ENCODE results near the gene GPR139. TPM values are rescaled to one million over a fixed set of nuclear protein-coding genes. Genes with fewer than 3 reads are reported as not detected.

The GPR139 gene
- total and polyA plus RNA-seq, 2 donors from 2014 or later = not detected

DNA sequence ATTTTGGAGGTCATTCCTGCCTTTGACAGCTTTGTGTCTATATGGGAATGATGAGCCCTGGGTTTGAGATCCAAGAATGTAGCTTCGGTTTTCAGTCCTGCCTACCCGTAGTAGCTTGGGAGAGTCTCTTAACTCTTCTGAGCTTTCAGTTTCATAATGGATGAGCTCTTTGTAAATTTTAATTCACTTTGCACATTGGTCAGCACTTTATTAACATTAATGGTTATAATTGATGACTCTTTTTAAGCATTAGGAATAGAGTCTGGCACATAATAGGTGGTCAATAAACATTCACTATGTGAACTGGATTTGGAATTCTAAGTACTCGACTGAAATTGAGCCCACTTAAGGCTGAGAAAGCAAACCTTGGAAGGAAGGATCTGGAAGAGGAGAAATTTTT, 17.3 kb downstream of the GPR139 start:
- no peaks in the 10 kb centered on the region for H3K4me1 ChIP-seq (ENCODE audit: control insufficient read depth in 2 of 3, insufficient read depth in 2 of 3, low read depth in 1 of 3, low read length in 3 of 3)
- H3K27me3 ChIP-seq (ENCODE audit: control insufficient read depth, insufficient read depth, low read length) = no peaks in the 10 kb centered on the region
- FAIRE-seq (no peak), DNase-seq (no peak)
- H3K36me3 ChIP-seq (ENCODE audit: control insufficient read depth in 2 of 3, insufficient read depth in 3 of 3, low read length in 3 of 3) = no peaks in the 10 kb centered on the region
- intact Hi-C loops (cut with DNase I) = no loop called here
- H3K9ac ChIP-seq (ENCODE audit: low read length in 3 of 3) = no peak overlapping the region
- no peak overlapping the region for H3K4me3 ChIP-seq (ENCODE audit: low read length in 3 of 3)
- no peaks in the 10 kb centered on the region for H3K9me3 ChIP-seq (ENCODE audit: control insufficient read depth in 2 of 3, insufficient read depth in 1 of 3, low read length in 3 of 3)
- TF ChIP-seq, protein P1, sequence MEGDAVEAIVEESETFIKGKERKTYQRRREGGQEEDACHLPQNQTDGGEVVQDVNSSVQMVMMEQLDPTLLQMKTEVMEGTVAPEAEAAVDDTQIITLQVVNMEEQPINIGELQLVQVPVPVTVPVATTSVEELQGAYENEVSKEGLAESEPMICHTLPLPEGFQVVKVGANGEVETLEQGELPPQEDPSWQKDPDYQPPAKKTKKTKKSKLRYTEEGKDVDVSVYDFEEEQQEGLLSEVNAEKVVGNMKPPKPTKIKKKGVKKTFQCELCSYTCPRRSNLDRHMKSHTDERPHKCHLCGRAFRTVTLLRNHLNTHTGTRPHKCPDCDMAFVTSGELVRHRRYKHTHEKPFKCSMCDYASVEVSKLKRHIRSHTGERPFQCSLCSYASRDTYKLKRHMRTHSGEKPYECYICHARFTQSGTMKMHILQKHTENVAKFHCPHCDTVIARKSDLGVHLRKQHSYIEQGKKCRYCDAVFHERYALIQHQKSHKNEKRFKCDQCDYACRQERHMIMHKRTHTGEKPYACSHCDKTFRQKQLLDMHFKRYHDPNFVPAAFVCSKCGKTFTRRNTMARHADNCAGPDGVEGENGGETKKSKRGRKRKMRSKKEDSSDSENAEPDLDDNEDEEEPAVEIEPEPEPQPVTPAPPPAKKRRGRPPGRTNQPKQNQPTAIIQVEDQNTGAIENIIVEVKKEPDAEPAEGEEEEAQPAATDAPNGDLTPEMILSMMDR (IDR thresholded peaks at IDR 0.05; ENCODE audit: borderline replicate concordance, extremely low read depth, insufficient read depth) = no peak
- no peak overlapping the region for H3K27ac ChIP-seq (ENCODE audit: low read depth in 2 of 2, low read length in 2 of 2)

DNA sequence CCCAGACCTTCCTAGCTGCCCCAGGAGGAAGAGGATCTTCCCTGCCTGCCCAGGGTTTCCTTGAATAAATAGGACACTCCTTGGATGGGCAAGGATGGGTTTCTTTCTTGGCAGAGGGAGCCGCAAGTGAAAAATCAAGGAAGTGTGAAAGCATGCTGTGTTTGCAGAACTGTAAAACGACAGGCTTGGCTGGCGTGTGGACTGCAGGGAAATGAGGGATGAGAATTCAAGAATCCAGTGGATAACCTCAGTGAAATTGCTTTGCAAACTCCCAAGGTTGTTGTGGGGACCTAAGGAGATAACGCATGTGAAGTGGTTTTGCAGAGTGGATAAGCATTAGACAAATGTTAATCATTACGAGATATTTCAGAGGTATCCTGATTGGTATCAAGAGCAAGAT, 20.4 kb downstream of the GPR139 start:
- no peaks in the 10 kb centered on the region for H3K9me3 ChIP-seq (ENCODE audit: control insufficient read depth in 2 of 3, insufficient read depth in 1 of 3, low read length in 3 of 3)
- no peak for FAIRE-seq
- TF ChIP-seq, protein P1 (IDR thresholded peaks at IDR 0.05; ENCODE audit: borderline replicate concordance, extremely low read depth, insufficient read depth) = no peak
- no peaks in the 10 kb centered on the region for H3K36me3 ChIP-seq (ENCODE audit: control insufficient read depth in 2 of 3, insufficient read depth in 3 of 3, low read length in 3 of 3)
- H3K4me3 ChIP-seq (ENCODE audit: low read length in 3 of 3) = no peak overlapping the region
- H3K27me3 ChIP-seq (ENCODE audit: control insufficient read depth, insufficient read depth, low read length) = no peaks in the 10 kb centered on the region
- no peak for DNase-seq
- H3K9ac ChIP-seq (ENCODE audit: low read length in 3 of 3) = no peak overlapping the region
- intact Hi-C loops (cut with DNase I) = no loop called here
- no peak overlapping the region for H3K27ac ChIP-seq (ENCODE audit: low read depth in 2 of 2, low read length in 2 of 2)
- no peaks in the 10 kb centered on the region for H3K4me1 ChIP-seq (ENCODE audit: control insufficient read depth in 2 of 3, insufficient read depth in 2 of 3, low read depth in 1 of 3, low read length in 3 of 3)

DNA sequence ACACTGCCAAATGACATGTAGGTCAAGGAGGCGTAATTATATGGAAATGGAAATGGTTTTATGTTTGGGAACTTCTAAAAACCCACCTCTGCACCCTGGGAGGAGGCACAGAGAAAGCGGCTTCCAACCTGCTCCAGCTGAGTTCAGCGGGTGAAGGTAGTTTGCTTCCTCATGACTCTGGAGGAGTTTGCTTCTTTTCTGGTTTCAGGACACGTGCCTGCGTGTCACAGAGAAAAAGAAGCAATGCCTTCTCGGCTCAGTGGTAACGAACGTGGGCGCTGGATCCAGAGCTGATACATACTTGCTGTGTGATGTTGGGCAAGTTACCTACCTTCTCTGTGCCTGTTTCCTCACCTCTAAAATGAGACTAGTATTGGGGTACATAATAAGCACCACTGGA, 22.1 kb downstream of the GPR139 start:
- no peaks in the 10 kb centered on the region for H3K36me3 ChIP-seq (ENCODE audit: control insufficient read depth in 2 of 3, insufficient read depth in 3 of 3, low read length in 3 of 3)
- H3K9ac ChIP-seq (ENCODE audit: low read length in 3 of 3) = no peak overlapping the region
- no peaks in the 10 kb centered on the region for H3K4me1 ChIP-seq (ENCODE audit: control insufficient read depth in 2 of 3, insufficient read depth in 2 of 3, low read depth in 1 of 3, low read length in 3 of 3)
- H3K27ac ChIP-seq (ENCODE audit: low read depth in 2 of 2, low read length in 2 of 2) = no peak overlapping the region
- H3K4me3 ChIP-seq (ENCODE audit: low read length in 3 of 3) = no peak overlapping the region
- no peaks in the 10 kb centered on the region for H3K9me3 ChIP-seq (ENCODE audit: control insufficient read depth in 2 of 3, insufficient read depth in 1 of 3, low read length in 3 of 3)
- no peak for DNase-seq
- no peak for FAIRE-seq
- TF ChIP-seq, protein P1 (IDR thresholded peaks at IDR 0.05; ENCODE audit: borderline replicate concordance, extremely low read depth, insufficient read depth) = no peak
- H3K27me3 ChIP-seq (ENCODE audit: control insufficient read depth, insufficient read depth, low read length) = no peaks in the 10 kb centered on the region
- intact Hi-C loops (cut with DNase I) = no loop called here

DNA sequence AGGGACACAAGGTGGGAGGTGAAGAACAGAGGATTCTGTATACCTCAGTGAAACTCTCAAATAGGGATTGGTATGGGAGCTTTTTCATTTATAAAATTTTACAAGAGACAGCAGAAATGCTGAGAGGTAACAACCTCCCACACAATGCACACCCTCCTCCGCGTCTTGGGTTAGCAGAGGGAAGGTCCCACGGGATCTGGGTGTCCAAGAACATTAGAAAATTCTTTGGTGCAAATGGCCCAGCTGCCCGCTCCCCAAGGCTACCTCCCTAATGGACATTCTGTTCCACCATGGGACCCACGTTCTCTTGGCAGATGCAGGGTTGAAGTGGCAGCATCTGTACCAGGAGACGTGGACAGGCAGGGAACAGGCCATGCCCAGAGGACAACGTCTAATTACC, 22.5 kb downstream of the GPR139 start:
- H3K27ac ChIP-seq (ENCODE audit: low read depth in 2 of 2, low read length in 2 of 2) = no peak overlapping the region
- H3K36me3 ChIP-seq (ENCODE audit: control insufficient read depth in 2 of 3, insufficient read depth in 3 of 3, low read length in 3 of 3) = no peaks in the 10 kb centered on the region
- no peak for FAIRE-seq
- H3K9ac ChIP-seq (ENCODE audit: low read length in 3 of 3) = no peak overlapping the region
- intact Hi-C loops (cut with DNase I) = no loop called here
- no peaks in the 10 kb centered on the region for H3K9me3 ChIP-seq (ENCODE audit: control insufficient read depth in 2 of 3, insufficient read depth in 1 of 3, low read length in 3 of 3)
- no peaks in the 10 kb centered on the region for H3K27me3 ChIP-seq (ENCODE audit: control insufficient read depth, insufficient read depth, low read length)
- H3K4me1 ChIP-seq (ENCODE audit: control insufficient read depth in 2 of 3, insufficient read depth in 2 of 3, low read depth in 1 of 3, low read length in 3 of 3) = no peaks in the 10 kb centered on the region
- no peak for DNase-seq
- TF ChIP-seq, protein P1 (IDR thresholded peaks at IDR 0.05; ENCODE audit: borderline replicate concordance, extremely low read depth, insufficient read depth) = no peak
- H3K4me3 ChIP-seq (ENCODE audit: low read length in 3 of 3) = no peak overlapping the region
